Body of pancreas (tissue), 4 donors: ENCODE measurements around the gene SALL1. TPM values are rescaled to one million over a fixed set of nuclear protein-coding genes. Genes with fewer than 3 reads are reported as not detected.

Experiments
- ATAC-seq: fragments of 150-250 bp; one replicate; pipeline ENCODE4 v1.9.1; 2016
- DNase-seq, 4 donors: peaks; one replicate each; pipeline ENCODE4 v3.0.0-alpha.2; 2019
- H3K27ac ChIP-seq, 4 donors: fragments of 200-600 bp; sonication (generic); 1 replicate in 3 of 4; 2 replicates in 1 of 4; pipeline versions ENCODE4 v1.5.1 to v1.6.1; 2016 to 2019; ENCODE audit warnings: mild to moderate bottlenecking in 1 of 4, mixed read lengths in 1 of 4, moderate library complexity in 1 of 4
- H3K27me3 ChIP-seq, 2 donors: fragments of 200-600 bp; sonication (generic); one replicate each; pipeline ENCODE4 v1.6.0; 2016; ENCODE audit warnings: mild to moderate bottlenecking in 1 of 2
- H3K36me3 ChIP-seq, 2 donors: fragments of 200-600 bp; sonication (generic); replicated peaks in 1 of 2; 2 replicates each; pipeline ENCODE4 v1.5.1; 2016; ENCODE audit warnings: low read depth in 2 of 2; ENCODE audit not compliant: insufficient read depth in 1 of 2
- H3K4me1 ChIP-seq: fragments of 200-600 bp; sonication (generic); one replicate; pipeline ENCODE4 v1.6.0; 2016
- H3K4me3 ChIP-seq, 2 donors: fragments of 200-600 bp; sonication (generic); 1 replicate in 1 of 2; 2 replicates in 1 of 2; pipeline ENCODE4 v1.5.1; 2016 to 2019
- H3K9me3 ChIP-seq, 3 donors: fragments of 200-600 bp; sonication (generic); 1 replicate in 2 of 3; 2 replicates in 1 of 3; pipeline ENCODE4 v1.5.1; 2016
- POLR2A ChIP-seq, 3 donors: fragments of 450-650 bp; IDR thresholded peaks; one replicate each; pipeline ENCODE4 v1.6.1; 2016; ENCODE audit warnings: antibody characterized with exemption in 3 of 3, mild to moderate bottlenecking in 2 of 3
- WGBS, 2 donors: methylation state at CpG; one replicate each; pipeline ENCODE4 v1.1.5; 2017; 5-methylcytosine and 5-hydroxymethylcytosine counted together
- intact Hi-C: fragments of 100-400 bp; cut with DNase I; formaldehyde crosslinking; loops from one replicate; pipeline ENCODE4 v1.15.1; 2023
- total RNA-seq, 2 donors: library from RNA; depleted of rRNA; stranded (reverse); fragments of >200 nt; gene quantifications; one replicate each; pipeline ENCODE4 v1.1.0, GENCODE V29; 2016
- TF ChIP-seq, protein P1 (sequence below), 7 experiments: fragments of 450-650 bp in 4 of 7; fragments of 200-600 bp in 3 of 7; sonication (generic) in 3 of 7; IDR thresholded peaks; one replicate each; pipeline ENCODE4 v1.5.1; 2016 to 2019; ENCODE audit warnings: antibody characterized with exemption in 7 of 7

SALL1 gene
- under 1 TPM in 1 of 2 donors, not detected in 1; 0.52 TPM for total RNA-seq

DNA sequence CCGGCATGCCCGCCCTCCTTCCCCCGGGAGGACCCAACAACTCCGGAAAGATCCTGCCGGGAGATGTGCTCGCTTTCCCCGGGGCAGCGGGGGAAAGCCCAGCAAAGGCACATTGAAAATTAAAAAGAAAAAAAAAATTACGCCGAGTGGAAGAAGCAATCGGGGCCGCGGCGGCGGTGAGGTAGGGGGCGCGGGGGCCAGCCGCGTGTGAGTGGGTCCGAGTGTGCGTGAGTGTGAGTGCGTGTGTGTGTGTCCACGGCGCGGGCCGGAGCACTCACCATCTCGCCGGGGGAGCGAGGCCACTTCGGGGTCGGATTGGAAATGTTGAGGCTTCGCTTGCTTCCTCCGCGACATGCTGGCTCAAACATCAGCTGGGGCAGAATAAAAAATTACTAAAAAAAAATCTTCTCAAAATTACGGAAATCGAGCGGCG, at the start of gene SALL1:
SALL1 (minus strand) TSS at position 383 of the 433 bp plus-strand sequence; CDS start at position 354, 29 bp downstream.
- peaks cover 39% of the 10 kb centered on the region for H3K4me1 ChIP-seq
- H3K36me3 ChIP-seq, result no peaks in the 10 kb centered on the region
- no peak for DNase-seq
- peak within 1 kb of the TSS in 1 of 2 donors; percentile 22 for H3K4me3 ChIP-seq
- peak within 1 kb of the TSS in 2 of 4 donors; percentile 18 to 53 for H3K27ac ChIP-seq
- no peak for ATAC-seq
- H3K27me3 ChIP-seq, result peaks cover 4 to 55% of the 10 kb centered on the region in 2 donors
- TF ChIP-seq POLR2A (IDR thresholded peaks at IDR 0.05), result no peak
- H3K9me3 ChIP-seq, result no peaks in the 10 kb centered on the region
- intact Hi-C loops, result loop anchor here (10.0 kb wide), 1 partner anchor 234 kb away; no protein-coding TSS in a partner anchor
- WGBS, 2 donors, result 1 to 2% methylated on average over 37 to 38 of the region's 38 CpGs

DNA sequence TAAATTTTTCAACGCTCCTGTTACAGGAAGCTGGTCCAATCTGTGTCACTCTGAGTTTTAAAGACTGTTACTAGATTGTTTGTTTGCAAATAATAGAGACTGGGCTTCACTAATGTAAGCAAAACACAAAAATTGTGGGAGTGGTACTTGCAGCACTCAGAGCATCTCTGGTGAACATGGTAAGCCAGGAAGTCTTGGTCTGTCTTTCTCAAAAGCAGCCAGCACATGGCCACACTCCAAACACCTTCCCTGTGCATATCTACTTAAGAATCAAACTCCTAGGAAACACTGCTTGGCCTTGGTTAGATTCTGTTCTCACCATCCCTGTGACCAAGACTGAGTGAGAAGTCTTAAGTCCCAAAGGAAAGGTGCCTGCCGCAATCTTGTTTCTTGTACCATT, 49.7 kb upstream of the SALL1 start:
- Histone ChIP-seq H3K4me1 (no peaks in the 10 kb centered on the region), H3K36me3 (no peaks in the 10 kb centered on the region), H3K9me3 (peaks cover 0 to 10% (median 0%) of the 10 kb centered on the region in 3 donors), H3K27ac (no peak overlapping the region), H3K4me3 (no peak overlapping the region), H3K27me3 (no peaks in the 10 kb centered on the region)
- ATAC-seq, result no peak
- 50 to 65% methylated on average over 2 of the region's 2 CpGs for WGBS, 2 donors
- TF ChIP-seq, protein P1, sequence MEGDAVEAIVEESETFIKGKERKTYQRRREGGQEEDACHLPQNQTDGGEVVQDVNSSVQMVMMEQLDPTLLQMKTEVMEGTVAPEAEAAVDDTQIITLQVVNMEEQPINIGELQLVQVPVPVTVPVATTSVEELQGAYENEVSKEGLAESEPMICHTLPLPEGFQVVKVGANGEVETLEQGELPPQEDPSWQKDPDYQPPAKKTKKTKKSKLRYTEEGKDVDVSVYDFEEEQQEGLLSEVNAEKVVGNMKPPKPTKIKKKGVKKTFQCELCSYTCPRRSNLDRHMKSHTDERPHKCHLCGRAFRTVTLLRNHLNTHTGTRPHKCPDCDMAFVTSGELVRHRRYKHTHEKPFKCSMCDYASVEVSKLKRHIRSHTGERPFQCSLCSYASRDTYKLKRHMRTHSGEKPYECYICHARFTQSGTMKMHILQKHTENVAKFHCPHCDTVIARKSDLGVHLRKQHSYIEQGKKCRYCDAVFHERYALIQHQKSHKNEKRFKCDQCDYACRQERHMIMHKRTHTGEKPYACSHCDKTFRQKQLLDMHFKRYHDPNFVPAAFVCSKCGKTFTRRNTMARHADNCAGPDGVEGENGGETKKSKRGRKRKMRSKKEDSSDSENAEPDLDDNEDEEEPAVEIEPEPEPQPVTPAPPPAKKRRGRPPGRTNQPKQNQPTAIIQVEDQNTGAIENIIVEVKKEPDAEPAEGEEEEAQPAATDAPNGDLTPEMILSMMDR (IDR thresholded peaks at IDR 0.05), result no peak
- no peak for TF ChIP-seq POLR2A (IDR thresholded peaks at IDR 0.05)
- no peak for DNase-seq
- intact Hi-C loops, result no loop called here

DNA sequence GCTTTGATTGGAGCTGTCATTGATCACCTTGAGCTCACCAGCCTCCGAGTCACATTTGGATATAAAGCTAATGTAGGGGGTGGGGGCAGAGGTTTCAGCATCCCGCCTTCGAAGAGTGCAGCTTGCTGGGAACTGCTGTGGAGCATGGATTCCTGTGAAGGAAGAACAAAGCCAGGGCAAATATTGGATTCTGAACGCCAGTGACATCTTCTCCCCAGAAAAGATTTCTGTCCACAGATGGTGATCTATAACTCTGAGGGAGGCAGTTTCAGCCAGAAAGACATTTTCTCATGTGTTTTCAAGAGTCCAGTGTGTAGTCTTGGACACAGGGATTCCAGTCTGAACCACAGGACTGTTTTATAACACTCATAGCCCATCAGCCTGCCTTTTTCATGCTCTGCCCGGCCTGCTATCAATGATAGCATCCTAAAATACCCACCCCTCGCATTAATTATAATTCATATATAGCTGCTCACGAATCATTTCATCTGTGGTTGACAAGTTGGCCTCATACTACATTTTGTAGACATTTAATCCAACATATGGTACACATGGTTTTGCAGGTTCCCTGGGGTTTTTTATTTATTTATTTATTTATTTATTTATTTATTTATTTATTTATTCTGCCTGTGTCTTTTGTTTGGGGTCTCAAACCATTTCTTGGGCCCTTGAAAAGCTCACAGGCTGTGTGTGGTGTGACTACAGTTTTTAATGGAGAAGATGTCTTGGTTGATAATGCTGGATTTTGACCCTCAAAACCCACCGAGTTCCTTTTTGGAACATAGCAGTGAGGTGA, 47.1 kb upstream of the SALL1 start:
- no peaks in the 10 kb centered on the region for H3K27me3 ChIP-seq
- H3K4me3 ChIP-seq, result no peak overlapping the region
- WGBS, 2 donors, result 41 to 43% methylated on average over 8 of the region's 8 CpGs
- peaks cover 0 to 10% (median 0%) of the 10 kb centered on the region in 3 donors for H3K9me3 ChIP-seq
- DNase-seq (no peak), ATAC-seq (no peak)
- intact Hi-C loops, result no loop called here
- no peaks in the 10 kb centered on the region for H3K36me3 ChIP-seq
- H3K27ac ChIP-seq, result no peak overlapping the region
- no peaks in the 10 kb centered on the region for H3K4me1 ChIP-seq
- no peak for TF ChIP-seq POLR2A (IDR thresholded peaks at IDR 0.05)
- TF ChIP-seq, protein P1 (IDR thresholded peaks at IDR 0.05), result no peak

DNA sequence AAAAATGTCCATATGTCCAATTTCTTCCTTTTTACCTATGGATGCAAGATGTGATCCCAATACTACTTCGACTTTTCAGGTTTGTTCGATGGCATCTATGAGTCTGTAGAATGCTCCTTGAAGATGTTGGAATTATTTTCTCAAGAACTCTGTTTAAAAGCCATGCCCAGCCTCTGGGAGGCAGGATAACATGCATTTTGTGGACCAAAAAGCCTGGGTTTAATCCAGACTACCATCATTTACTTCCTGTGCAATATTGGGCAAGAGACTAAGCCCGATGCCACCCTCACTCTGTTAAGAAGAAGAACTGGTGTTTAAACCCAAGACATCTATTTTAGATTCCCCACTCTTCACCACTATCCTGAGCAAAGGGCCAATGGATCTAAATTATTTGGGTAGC, 42.8 kb upstream of the SALL1 start:
- no peaks in the 10 kb centered on the region for H3K36me3 ChIP-seq
- H3K4me3 ChIP-seq, result no peak overlapping the region
- no peaks in the 10 kb centered on the region for H3K9me3 ChIP-seq
- no peak for DNase-seq
- ATAC-seq, result no peak
- H3K27me3 ChIP-seq, result no peaks in the 10 kb centered on the region
- no peaks in the 10 kb centered on the region for H3K4me1 ChIP-seq
- 72 to 82% methylated on average over 3 of the region's 3 CpGs for WGBS, 2 donors
- no peak overlapping the region for H3K27ac ChIP-seq
- no peak for TF ChIP-seq POLR2A (IDR thresholded peaks at IDR 0.05)
- TF ChIP-seq, protein P1 (IDR thresholded peaks at IDR 0.05), result peak in 1 of 7 experiments; percentile 5
- intact Hi-C loops, result no loop called here

DNA sequence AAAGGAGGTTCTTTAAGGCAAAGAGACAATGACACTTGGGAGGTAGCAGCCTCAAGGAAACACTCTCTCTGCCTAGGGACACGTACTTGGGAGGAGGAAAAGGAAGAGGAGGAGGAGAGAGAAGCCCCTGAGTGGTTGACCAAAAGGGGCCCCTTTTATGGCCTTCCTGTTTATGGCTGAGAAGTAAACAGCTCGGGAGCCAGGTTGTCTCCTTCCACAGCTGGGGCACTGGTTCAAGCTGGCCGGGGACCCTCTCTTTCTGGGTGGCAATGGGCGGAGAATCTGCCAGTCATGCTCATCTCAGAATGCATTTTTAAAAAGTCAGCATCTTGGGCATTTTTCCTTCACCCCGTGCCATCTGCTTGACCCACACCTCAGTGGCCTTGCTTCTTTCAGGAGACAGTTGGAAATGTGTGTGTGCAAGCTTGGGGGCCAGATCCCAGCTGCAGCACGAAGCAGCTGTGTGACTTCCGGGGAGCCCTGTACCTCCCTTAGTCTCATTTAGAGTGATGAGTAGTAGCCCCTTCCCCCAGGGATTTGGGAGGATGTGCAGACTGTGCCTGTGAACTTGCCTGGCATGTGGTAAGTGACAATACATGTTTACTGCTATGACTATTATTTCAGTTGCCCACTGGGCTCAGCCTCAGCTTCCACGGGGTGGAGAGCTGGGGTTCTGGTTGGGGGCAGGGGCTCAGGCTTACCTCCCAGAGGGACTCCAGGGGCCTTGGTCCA, 33.8 kb upstream of the SALL1 start:
- 30 to 44% methylated on average over 6 to 8 of the region's 8 CpGs for WGBS, 2 donors
- Histone ChIP-seq H3K9me3 (no peaks in the 10 kb centered on the region), H3K4me1 (no peaks in the 10 kb centered on the region), H3K36me3 (no peaks in the 10 kb centered on the region), H3K27me3 (no peaks in the 10 kb centered on the region), H3K27ac (no peak overlapping the region), H3K4me3 (no peak overlapping the region)
- TF ChIP-seq, protein P1 (IDR thresholded peaks at IDR 0.05), result no peak
- no peak for TF ChIP-seq POLR2A (IDR thresholded peaks at IDR 0.05)
- DNase-seq, result no peak
- intact Hi-C loops, result no loop called here
- ATAC-seq, result no peak
